Fibroblast of upper back skin (primary cell): ENCODE measurements around the gene DMRT2.

Experiments used
- DNase-seq: peaks from one replicate; pipeline ENCODE4 v3.0.0-alpha.2; 2013

Gene DMRT2

GRCh38 chr9:1098551-1098950 is 48.4 kb downstream of the DMRT2 start:
- DNase-seq: peak; percentile 21

DNA sequence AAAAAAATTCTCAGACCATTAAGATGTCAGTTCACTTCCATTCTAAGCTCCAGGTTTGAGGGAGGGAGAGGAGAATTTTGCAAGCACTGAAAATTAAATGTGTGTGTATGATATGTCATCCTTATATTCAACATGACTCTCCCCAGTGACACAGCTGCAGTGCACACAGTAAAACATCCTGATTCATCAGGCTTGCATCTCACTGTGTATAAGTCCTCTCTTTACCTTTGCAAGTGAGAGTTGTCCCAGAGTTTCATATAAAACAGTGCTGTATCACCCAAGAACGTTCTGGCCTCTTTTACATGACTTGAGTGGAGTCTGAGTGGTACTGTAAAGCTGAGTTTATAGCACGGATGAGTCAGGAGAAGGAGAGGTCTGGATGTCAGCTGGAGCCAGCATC is 50.0 kb downstream of the DMRT2 start:
- DNase-seq: no peak

- peak; percentile 48 for DNase-seq
Measured at GRCh38 chr9:1100945-1101344, 50.8 kb downstream of the DMRT2 start.

GRCh38 chr9:1101846-1102641 is 51.9 kb downstream of the DMRT2 start:
- DNase-seq: no peak

DNA sequence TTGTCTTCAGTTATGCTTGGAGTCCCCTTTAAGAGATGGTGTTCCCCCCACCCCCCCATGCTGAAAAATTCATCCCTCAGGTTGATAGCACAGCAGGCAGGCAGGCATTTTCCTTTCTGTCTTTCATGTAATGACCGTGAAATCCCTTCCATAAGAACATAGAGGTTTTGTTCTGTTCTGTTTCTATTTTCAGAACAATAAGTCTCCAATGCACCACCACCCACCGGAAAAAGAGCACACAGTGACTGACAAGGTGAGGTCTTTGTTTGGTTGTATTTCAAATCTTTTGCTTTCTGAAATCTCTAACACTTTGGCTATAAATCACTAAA is 52.4 kb downstream of the DMRT2 start:
- no peak for DNase-seq
